HG02885 (cell line): ENCODE results near the gene AURKB.
A peak's percentile ranks its signal among the peaks of the same experiment; 100 is the strongest.
"Not testable (repeated sequence)": the region's sequence is repeated elsewhere in the genome, so short reads cannot be mapped to it uniquely, and the experiment has no call there.

Experiments used
- ATAC-seq: cut with Tn5 transposase; IDR thresholded peaks from one replicate; pipeline ENCODE4 v1.9.1; 2021; ENCODE audit warnings: mild to moderate bottlenecking; ENCODE audit not compliant: unreplicated experiment, poor library complexity

Gene AURKB

DNA sequence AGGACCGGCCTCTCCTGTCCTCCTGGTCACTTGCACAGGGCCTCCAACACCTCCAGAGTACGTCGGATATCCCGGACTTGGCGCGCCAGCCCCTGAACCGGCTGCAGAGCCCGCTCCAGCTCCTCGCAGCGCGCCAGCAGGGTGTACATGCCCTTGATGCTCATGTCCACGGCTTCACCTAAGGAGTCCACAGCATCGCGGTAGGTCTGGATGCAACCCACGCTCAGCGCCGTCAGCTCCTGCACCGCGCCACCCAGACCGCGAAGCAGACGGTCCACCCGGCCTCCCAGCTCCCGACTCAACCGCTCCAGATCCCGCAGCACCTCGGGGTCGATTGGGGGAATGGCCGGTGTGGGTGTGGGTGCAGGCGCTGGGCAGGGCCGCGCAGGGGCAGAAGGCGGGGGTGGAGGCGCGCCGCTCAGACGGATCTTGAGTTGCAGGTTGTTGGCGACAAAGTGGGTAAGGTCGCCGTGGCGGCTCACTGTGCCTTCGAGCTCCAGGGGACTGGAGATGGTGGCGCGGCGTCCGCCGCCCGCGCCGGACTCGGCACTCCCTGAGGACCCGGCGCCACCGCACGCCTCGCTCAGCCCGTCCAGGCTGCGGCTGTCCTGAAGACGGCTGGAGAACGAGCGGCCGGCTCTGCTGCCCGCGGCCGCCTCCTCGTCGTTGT is 21.2 kb downstream of the AURKB start:
- no peak for ATAC-seq

DNA sequence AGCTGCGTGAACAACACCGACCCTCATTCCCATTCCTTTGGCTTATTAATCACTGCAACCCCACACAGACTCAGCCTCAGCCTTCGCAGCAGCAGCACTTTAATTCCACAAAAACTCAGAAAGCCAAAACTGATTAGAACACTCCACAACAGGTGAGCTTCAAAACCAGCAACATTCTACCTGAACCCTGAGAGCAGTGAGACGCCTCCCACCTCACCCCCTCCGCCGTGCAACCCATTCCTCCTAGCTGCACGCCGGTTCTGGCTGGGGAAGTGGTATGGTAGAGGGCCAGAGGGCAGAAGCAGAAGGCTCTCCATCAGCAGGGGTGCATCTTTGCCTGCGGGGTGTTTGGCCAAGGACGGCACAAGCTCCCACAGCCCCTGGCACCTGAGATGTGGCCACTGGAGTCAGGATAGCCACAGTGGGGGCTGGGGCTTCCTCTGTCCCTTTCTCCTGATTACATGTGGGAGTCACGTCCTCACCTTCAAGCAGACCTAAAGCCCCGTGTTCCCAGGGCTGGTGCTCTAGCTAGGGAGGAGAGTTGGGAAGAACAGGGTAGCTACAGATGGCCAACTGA is 22.0 kb downstream of the AURKB start:
- no peak for ATAC-seq

DNA sequence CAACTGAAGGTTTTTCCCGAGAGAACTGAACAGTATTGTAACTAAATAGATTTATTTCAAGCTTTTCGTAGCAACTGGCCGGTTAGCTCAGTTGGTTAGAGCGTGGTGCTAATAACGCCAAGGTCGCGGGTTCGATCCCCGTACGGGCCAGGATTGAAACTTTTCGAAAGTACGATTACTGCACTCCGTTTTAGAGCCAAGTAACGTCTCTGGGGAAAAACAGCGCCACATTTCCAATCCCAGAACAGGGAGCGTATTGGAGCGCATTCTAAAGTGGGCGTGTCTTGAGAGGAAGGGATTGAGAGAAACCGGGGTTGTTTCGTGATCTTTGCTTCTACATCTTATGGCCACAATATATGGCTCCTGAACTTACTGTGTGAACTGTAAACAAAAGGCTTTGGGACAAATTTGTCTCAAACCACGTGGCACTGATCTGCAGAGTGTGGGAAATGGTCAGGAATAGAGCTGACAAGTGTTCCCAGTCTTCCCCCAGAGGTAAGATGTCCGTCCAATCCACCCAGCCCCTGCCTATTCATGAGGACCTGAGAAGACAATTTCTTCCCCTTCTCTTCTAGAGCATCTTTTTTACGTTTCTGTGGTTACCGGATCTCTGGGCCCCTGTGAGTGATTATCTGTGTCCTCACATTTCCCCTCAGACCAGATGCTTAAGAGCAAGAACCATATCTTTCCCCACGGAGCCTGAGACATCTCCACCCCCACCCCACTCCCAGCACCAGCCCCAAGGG is 22.7 kb downstream of the AURKB start:
- peak; percentile 23 for ATAC-seq

DNA sequence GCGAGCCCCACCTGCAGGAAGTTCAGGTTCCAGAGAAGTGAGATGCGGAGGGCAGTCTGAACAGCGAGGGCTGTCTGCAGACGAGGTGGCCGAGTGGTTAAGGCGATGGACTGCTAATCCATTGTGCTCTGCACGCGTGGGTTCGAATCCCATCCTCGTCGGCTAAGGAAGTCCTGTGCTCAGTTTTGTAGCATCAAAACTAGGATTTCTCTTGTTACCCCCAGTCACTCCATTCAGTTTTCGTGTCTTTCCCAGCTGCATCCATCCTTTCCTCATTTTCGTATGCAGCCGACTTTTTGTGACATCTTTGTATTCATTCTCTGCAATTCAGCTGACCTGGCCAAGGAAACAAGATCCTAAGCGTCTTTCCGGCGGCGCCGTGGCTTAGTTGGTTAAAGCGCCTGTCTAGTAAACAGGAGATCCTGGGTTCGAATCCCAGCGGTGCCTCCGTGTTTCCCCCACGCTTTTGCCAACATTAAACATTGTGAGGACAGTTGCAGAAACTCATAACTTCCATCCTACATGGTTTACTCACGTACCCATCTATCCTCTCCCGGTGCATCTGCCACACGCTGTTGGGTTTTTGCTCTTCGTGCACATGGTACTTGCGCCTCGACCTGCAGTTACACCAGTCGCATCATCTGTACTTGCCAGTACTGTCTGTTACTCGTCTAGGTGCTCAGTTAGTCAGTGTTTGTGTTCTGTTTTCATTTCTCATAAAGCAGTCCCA is 23.4 kb downstream of the AURKB start:
- peak; percentile 30 for ATAC-seq

DNA sequence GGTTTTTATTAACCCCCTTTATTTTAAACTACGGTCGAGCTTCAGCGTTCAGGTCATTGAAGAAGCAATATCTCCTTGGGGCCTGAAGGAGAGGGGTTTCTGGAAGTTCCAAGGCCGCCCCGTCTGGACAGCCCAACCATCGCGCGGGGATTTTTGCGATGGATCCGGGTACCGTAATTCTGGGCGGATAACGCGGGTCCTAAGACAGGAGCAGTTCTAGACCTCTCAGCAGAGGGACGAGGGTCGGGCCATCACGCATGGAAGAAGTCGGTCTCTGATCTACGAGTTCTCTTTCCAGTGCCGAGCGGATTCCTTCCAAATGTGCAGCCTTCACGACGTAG is 24.0 kb downstream of the AURKB start:
- ATAC-seq, result no peak

DNA sequence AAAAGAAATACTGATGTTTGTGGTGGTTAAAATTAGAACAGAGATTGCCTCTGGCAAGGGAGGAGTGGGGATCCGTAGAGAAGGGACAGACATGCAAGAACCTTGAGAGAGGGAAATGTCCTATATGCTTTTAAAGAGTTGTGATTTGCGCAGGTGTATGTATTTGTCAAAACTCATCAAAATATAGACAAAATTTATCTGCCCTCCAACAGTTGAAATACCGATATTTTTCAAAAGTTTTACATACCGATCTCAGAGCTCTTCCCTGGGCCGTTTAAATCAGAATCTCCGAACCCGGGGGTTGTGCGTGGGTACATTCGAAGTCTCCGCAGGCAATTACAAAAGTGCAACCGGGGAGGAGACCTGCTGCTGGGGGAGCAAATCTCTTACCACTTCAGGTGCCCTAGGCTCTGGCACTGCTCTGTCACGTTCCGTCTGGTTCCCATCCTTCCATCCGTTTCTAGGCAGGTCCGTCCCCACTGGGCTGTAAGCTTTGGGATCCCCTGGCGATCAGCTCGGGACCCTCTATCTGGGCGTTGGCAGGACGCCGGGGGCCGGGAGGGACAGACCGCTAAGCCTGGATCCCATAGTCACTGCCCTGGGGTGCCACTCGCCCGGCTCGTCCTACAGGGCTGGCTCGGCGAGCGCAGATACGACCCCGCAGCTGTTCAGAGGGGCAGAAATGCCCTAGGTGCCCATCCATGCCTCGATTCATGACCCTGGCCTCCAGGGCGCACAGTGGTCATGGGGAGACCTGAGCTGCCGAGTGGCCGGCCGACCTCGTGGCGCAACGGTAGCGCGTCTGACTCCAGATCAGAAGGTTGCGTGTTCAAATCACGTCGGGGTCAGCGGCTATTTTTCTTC is 24.6 kb downstream of the AURKB start:
- ATAC-seq, result no peak

DNA sequence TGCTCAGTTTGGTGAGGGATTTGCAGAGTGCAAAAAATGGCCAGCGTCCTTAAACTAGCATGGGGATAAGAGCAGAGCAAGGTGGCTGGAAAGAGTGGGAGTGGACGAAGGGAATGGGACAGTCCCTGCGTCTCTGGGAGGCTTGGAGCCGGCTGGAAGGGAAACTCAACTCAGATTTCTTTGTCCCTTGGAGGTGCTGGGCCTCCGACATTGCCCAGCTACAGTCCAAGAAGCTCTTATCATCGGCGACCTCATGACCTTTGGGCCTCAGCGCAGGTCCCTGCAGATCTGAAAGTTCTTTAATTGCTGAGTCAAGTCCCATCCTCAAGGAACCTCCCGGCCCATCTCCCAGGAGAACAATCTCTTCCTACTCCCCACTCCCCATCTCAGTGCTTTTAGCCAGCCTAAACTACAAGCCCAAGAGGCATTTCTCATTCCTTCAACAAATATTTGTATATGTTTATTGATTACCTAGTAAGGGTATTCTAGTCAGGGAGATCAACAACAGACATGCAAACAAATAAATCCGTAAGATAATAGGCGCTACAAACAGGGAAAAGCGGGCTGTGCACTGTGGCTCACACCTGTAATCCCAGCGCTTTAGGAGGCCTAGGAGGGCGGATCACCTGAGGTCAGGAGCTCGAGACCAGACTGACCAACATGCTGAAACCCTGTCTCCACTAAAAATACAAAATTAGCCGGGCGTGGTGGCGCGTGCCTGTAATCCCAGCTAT is 33.2 kb downstream of the AURKB start:
- no peak for ATAC-seq

DNA sequence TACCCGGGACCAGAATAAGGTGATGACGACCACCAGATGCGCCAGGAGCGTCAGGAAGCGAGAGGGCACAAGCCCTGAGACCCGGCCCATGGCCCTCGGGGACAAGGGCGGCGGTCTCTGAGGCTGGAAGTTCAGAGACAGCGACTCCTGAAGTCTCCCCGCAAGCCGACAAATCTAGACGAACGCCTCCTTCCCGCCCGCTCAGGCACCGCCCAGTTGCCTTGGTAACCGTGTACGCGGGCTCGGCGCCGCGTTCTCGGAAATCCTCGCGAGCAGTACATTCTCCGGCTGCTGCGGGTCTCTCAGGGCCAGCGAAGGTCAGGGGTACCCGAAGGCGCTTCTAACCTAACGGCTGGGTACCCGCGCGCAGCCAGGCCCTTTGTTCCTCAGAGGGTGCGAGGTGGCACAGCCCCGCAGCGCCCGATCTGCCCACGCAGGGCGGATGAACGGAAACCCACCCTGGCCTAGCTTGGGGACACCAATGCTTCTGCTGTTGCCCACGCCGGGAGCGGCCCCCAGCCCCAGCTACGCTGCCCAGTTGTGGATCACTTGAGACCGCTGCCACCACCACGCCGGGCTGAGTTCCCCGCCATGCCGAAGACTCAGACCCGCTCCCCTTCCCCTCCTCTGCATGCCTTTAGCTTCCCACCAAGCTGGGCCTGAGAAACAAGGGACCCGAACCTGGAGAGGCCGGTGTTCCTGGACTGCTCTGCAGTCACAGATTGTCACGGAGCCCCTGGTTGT is 34.0 kb downstream of the AURKB start, which contains the start of gene TMEM107:
Gene TMEM107, minus strand, starts transcription at position 184 of the 744 bp plus-strand sequence. Its CDS starts 94 bp downstream, at position 90.
- peak; percentile 53 for ATAC-seq

DNA sequence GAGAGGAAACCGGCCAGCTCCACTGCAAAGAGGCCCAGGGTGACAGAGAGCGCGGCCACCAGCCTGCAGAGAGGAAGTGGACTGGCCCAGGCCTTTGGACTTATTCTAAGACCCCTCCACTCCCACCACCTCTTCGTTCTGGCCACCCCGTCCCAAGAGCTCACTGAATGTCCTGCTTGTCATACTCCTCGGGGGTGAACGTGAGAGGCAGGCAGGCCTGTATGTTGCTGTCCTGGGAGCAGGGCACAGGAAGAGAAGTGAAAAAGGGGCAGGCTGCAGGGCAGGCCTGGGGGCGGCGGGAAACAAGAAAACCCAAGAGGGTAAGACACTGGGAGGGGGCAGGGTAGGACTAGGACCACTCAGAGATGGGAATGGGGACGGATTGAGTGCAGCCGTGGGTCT is 34.6 kb downstream of the AURKB start:
- ATAC-seq, result peak; percentile 6

DNA sequence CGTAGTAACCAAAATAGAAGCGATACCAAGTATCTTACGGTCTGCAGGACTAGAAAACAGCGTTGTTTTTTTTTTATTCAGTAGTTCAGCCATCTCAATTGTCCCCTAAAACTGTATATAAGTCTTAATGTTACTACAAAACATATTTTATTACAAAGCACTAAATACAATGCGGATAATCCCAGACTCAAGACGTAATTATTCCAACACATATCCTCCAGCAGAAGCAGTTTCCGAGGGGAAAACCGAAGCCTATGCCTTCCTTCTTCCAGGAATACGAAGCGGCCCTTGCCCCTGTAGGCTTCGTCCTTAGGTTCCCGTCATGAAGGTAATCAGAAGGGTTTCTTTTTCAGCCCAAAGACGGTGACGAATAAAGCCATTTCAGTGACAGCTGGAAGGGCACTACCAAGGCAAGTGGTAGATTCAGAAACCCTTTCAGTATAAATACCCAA is 36.5 kb downstream of the AURKB start:
- ATAC-seq, result no peak

DNA sequence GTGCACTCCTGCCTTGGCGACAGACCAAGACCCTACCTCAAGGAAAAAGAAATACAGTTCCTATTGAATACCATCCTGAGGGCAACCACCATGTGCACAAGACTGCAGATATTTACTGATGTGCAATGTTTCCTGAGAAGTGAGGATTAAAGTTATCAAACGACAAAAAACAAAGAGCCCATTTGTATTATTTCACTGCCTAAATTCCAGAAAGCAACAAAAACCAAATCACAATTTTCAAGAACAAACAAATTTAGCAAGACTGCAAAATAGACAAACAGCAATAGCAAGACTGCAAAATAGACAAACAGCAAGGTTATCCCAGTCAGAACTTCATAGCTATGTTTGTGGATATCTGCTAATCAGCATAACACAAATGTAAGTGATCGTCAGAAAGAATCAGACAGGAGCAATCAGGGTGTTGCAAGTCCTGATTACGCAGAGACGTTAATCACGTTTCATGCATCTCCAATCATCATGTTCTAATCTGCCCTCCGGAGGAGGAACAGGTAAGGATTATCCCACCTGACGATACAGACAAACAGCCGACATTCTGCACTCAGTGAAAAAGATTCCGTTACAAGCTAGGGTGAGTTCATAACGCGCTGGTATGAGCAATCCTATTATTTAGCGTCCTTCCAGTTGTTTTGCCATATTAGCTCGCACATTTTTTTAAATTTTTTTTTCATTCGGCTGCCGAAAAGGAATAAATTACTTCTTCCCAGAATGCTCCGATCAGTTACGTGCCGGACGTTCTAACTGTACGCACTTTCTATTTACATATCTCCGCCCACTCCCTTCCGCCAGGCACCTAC is 37.1 kb downstream of the AURKB start:
- ATAC-seq, result peak; percentile 73

DNA sequence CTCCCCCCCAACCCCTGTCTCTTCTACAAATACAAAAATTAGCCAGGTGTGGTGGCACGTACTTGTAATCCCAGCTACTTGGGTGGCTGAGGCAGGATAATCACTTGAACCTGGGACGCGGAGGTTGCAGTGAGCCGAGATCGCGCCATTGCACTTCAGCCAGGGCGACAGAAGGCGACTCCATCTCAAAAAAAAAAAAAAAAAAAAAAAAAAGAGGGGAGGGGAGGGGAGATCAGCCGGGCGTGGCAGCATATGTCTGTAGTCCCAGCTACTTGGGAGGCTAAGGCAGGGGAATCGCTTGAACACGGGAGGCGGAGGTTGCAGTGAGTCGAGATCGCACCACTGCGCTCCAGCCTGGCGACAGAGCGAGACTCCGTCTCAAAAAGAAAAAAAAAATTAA is 40.2 kb downstream of the AURKB start:
- ATAC-seq, result not testable (repeated sequence)

DNA sequence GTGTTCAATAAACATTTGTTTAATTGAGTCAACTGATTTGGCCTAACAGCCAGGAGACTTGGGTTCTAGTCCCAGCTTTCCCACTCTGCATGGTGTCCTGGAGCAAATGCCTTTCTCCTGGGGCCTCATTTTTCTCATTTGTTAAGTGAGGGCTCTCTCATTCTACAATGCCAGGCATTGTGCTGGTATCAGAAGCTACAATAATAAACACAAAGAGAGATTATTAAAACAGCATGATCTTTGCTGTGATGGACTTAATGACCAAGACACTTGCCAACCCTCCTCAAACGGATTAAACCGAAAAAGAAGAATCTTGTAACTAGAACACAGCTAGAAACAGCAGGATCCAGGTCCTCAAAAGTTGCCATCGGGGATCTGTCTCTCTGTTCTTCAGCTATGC is 42.8 kb downstream of the AURKB start:
- ATAC-seq, result no peak

DNA sequence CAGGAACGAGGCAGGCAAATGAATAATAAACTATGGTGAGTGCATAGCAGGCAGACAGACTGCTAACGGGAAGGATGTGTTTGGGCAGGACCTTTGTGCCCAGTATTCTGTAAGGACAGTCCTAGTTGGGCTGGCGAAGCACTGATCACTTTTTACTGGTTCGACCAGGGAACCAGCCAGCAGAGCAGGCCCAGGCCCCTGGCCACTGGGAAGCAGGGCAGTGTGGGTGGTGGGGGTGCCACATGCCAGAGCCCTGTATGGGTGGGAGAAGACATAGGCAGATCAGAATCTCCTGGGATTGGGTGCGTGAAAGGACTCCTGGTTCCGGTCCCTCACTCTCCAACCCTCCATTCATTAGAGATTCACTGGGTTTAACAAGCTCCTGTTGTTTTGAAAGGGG is 43.6 kb downstream of the AURKB start:
- no peak for ATAC-seq

DNA sequence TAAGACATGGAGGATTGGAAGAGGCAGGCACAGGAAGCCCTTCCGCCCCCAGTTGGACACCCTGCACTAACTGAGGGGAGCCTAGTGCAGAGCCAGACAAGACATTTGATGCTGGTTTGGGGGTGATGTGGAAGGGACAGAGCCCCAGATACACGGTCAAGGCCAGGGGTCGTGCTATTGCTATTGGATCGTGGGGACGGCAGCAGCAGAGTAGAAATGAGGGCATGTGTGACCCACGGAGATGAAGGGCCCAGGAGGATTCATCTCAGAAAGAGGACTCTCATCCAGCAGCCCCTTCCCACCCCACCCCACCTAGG is 45.6 kb downstream of the AURKB start:
- no peak for ATAC-seq

DNA sequence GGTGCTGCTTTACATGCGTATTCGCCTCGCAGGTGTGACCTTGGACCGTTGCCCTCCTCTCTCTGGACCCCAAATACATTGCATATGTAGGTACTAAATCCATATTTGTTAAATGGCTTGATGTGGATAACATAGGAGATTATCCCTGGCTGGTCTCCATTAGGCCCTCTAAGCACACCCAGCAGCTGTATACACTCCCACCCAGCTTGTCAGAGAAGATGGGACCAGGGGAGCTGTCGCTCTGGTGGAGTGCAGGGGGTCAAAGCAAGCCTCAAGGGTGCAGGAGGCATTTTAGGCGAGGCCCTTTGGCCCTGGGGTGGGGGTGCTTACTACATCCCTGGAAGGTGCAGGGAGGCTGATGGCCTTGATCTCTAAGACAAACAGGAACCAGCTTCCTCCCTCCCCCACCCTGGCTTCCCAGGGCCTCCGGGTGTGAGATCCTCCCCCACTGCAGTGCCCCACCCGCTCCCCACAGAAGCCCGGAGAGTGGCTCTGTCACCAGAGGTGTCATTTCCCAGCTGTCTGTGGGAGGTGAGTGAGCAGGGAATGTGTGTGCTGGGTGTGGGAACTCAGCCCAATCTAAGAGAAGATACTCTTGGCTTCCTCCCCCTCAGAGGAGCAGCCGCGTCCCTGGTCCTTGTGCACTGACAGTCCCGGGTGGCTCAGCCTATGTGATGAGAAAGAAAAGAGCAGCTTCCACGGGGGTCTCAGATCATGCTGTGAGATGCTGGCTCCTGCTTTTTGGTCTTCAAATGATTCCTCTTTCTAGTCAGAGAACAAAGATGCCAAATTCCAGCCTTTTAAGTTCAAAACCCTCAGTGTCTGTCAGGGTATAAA is 46.2 kb downstream of the AURKB start:
- no peak for ATAC-seq
